ENCODE measurements around the gene AMOT.

AMOT gene

DNA sequence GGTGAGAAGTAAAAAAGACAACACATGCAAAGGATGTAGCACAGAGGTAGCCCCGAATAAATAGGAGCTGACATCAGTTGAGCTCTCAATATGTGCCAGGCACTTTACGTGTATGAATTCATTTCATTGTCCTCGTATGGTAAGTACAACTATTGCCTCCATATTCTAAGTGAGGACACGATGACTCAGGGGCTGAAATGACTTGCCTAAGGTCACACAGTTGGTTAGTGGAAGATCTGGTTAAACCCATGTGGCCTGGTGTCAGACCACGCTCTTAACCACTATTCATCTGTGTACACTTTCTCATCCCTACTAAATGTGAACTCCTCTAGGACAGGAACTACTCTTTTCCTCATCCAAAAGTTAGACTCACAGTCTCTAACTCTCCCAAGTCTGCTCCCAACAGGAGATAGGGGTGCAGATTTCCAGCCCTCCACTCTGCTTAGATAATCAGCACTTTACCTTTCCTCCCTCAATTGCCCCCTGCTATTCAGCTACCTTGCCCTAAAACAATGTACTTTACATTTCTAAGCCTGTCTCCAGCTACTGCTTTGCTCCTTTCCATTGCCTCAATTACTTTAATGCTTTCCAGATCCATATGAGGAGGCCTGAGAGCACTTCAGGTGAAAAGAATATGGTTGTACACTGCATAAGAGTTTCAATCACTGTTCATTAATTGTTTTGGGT, 102.1 kb downstream of the AMOT start:
- no peak for DNase-seq (ENCODE audit: low spot score)

DNA sequence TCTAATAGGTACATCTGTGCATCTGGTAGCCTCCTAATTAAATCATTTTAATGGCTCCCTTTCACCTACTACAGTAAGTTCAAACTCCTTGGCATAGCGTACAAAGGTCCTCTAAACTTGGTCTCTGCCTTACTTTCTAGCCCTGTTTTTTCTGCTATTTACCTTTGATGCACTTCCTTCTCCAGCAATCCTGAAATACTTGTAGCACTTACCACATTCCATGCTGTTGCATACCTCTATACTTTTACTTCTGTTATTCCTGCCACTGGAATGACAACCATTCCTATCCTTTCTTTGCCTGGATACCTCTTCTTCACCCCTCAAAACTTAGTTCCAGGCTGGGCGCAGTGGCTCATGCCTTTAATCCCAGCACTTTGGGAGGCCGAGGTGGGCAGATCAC, 104.3 kb downstream of the AMOT start:
- DNase-seq (ENCODE audit: low spot score): no peak

DNA sequence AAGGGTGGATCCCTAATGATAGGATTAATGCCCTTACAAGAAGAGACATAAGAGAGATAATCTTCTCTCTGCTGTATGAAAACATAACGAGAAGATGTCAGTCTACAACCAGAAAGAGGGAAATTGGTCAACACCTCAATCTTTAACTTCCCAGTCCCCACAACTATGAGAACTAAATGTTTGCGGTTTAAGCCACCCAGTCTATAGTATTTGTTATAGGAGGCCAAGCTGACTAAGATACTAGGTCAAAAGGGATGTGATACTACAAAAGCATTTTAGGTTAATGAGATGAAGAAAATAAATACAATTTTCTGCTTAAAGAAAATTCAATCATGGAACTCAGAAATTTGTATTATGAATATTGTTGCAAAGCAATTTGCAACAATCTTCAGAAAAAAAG, 105.5 kb downstream of the AMOT start:
- DNase-seq (ENCODE audit: low spot score): no peak

DNA sequence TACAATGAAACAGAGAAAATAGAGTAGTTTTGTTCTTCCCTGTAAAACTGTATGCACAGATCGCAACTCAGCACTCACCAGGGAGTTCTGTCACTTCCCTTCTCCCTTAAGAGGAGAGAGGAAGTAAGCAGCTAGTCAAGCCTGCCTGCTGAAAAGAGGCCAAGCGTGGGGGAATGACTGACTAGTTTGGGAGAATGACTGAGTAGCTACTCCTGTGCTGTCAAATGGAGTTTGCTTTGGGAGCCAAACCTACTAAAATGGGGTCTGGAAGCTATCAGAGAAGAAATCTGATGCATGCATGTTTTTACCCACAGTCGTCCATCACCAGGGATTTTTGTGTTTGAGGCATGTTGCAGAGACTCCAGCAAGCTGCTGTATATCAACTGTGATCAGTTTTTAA, 106.3 kb downstream of the AMOT start:
- peak; percentile 28 for DNase-seq (ENCODE audit: low spot score)

GRCh38 chrX:112731793-112732192, 108.8 kb downstream of the AMOT start:
- DNase-seq (ENCODE audit: low spot score): peak; percentile 11
